Measurements from ENCODE around the gene ITPR2. TPM values are rescaled to one million over a fixed set of nuclear protein-coding genes. Genes with fewer than 3 reads are reported as not detected.
A peak's percentile ranks its signal among the peaks of the same experiment; 100 is the strongest.
"Not testable (repeated sequence)": the region's sequence is repeated elsewhere in the genome, so short reads cannot be mapped to it uniquely, and the experiment has no call there.

ITPR2 gene
- total RNA-seq, 1 experiment from 2014 or later: 9.3 TPM

DNA sequence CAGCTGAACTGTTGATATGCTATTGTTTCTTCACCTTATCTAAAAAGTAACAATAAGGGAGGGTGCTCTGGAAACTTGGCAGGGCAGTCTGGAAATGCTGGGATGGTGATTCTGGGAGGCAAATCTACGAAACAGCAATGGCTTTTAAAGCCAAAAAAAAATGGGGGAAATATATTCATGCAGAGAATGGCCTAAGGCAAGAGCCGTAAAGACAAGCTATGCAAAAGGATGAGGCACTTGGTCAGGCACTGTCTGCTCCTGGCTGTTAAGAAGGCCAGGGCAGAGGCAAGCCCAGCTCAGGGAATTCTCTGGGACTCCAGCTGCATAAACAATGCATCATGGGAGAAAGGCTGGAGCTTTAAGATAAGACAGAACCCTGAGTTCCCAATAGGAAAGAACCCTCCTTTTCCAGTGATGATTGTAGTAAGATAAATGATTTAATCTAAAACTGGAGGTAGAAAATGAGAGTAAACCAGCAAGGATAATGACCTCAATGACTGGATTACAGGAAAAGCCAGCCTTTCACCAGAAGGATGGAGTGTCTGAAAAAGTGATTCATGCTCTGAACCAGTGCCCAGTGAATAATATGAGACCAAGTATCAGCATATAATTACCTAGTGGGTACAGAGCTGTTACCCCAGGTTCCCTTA, 46.0 kb downstream of the ITPR2 start:
- peak; percentile 78 for DNase-seq (ENCODE audit: low spot score)

DNA sequence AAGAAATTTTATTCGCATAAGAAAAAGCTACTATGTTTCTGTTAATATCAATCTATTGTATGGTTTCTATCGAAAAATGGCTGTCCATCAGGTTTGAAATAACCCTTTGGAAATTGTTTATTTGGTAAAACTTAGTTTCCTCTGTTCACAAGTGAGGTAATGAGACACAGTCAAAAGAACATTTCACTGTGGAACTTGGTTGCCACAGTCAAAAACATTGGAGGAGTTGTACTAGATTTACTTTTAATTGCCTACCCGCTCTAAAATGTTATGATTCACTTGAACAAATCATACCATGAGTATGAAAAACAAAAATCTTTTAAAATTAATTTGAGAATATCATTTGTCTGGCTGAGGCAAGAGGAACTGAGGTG, 46.5 kb downstream of the ITPR2 start:
- DNase-seq (ENCODE audit: low spot score): no peak

DNA sequence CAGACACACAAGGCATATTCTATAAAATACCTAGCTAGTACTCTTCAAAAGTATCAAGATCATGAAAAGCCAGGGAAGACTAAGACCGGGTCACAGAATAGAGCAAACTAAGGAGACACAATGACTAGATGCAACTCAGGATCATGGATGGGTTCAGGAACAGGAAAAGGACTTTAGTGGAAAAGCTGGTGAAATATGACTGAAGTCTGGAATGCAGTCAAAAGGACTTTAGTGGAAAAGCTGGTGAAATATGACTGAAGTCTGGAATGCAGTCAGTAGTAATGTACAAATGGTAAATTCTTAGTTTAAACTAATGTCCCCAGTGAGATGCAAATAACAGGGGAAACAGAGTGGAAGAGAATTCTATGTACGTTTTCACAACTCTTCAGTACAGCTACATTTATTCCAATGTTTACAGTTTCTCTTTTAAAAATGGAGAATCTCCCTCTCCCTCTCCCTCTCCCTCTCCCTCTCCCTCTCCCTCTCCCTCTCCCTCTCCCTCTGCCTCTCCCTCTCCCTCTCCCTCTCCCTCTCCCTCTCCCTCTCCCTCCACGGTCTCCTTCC, 49.1 kb downstream of the ITPR2 start:
- not testable (repeated sequence) for DNase-seq (ENCODE audit: low spot score)

DNA sequence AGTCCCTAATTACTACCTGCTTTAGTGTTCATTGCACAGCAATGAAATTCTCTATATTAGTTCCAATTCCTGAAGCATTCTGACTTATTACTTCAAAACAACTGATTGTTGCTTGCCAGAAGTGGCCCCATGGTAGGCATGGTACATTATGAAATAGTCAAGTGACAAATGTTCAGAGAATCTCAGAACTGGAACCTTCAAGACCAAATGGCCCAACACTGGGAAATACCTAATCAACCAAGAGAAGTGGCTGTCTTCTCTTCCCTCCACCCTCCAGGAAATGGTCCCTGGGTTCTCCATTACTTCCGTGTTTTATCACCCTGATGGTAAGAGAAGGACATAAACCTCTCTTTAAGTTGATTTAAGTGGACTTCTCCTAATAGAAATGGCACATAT, 49.9 kb downstream of the ITPR2 start:
- DNase-seq (ENCODE audit: low spot score): no peak

DNA sequence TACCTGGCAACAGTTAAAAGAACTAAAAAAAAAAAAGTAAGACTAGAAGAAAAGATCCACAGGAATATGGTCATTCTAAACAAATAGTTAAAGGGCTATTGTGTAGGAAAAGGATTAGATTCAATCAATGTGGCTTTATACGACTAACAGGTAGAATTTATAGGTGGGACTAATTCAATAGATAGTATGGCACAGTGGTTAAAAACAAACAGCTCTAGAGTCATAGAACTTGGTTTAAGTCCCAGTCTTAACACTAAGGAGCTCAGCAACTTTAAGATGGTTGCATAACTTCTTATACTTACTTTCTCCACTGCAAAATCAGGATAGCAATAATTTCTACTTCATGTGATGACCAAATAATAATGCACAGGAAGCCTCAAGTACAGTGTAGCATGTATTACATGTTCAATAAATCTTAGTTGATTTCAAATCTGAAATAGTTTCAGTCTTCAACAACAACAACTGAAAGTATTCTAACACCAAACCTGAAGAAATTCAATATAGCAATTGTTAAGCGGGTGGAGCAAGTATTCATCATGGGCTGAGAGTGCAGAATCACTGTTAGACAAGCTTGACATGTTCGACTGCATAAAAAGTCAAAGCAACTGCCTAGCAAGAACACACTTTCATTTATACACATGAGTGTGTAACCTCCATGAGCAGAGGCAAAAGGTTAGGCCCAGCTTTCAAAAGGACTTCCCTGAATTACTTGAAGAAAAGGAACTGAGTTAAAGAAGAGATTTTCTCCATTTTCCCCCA, 50.4 kb downstream of the ITPR2 start:
- no peak for DNase-seq (ENCODE audit: low spot score)

DNA sequence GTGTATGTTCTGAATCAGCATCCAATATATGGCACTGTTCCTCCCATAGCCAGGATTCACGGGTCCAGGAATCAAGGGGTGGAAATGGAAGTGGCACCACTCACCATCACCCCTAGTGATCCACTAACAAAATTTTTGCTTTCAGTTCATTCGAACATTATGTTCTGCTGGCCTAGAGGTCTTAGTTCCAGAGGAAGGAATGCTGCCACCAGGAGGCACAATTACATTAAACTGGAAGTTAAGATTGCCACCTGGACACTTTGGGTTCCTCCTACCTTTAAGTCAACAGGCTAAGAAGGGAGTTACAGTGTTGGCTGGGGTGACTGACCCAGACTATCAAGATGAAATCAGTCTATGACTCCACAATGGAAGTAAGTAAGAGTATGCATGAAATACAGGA, 52.3 kb downstream of the ITPR2 start:
- DNase-seq (ENCODE audit: low spot score): not testable (repeated sequence)

DNA sequence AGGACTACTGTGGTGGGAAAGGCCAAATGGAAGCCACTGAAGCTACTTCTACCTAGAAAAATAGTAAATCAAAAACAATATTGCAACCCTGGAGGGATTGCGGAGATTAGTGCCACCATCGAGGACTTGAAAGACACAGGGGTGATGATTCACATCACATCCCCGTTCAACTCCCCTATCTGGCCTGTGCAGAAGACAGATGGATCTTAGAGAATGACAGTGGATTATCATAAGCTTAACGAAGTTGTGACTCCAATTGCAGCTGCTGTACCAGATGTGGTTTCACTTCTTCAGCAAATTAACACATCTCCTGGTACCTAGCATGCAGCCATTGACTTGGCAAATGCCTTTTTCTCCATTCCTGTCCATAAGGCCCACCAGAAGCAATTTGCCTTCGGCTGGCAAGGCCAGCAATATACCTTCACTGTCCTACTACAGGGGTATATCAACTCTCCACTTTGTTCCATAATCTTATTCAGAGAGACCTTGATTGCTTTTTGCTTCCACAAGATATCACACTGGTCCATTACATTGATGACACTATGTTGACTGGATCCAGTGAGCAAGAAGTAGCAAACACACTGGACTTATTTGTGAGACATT, 54.7 kb downstream of the ITPR2 start:
- not testable (repeated sequence) for DNase-seq (ENCODE audit: low spot score)

DNA sequence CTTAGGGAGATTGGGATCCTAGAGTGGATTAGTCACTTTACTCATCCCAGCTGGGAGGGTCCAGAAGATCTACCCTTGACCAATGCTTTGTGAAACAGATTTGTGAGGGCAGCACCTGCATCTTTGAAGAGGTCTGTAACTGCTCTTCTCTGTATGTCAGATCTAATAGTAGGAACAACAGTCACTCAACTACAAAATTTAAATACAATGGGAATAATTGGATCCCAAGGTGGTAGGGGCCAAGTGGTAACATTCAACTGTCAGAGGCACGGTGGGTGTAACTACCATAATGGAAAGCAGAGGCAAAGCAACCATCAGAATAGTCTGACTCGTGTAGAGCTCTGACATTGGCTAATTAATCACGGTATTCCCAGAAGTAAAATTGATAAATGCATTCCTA, 55.8 kb downstream of the ITPR2 start:
- DNase-seq (ENCODE audit: low spot score): no peak

DNA sequence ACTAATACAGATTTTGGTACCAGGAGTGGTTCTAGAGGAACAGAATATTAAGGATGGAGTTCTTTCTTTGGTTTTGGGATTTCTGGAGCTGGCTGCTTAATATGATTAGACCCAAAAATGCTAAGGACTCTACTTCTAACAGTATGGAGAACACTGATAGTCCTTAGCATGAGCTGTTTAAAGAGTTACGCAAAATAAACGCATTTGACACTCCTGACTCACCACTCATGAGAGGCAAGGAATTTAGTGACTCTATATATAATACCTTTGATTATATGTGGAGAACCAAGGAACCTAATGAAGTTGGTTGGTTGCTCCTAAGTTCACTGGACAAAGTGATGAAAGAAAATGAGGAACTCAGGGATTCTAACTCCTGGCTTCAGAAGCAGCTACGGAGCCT, 57.0 kb downstream of the ITPR2 start:
- not testable (repeated sequence) for DNase-seq (ENCODE audit: low spot score)

DNA sequence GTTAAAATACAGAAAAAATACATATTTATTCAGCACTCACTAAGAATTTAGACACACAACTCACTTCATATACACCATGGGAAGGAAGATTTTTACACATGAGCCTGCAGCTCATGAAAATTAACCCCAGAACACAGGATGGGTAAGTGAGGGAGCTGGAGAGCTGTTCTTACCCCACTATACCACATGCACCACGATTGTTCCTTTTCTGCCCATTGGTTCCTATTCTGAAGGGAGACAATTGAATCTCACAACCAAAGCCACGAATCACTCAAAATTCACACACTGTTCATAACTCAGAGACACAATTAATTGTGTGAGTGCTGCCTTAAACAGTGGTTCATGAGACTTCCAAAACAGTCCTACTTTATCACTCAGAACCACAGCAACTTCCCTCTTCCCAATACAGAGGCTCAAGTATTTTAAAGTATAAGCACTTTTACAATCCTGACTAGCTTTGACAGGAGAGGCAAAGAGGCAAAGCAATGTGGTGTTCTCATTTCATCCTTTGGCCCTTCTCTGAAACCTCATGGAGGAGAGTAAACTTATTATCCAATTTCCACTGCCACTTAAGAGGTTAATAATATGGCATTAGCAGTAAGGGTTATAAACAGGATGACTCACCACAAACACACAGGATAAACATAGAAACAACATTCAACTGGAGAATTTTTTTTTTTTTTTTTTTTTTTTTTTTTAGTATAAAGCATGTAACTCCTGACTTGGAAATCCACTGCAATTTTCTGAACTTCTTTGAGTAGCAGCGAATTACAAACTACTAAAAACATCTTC, 59.5 kb downstream of the ITPR2 start:
- DNase-seq (ENCODE audit: low spot score): no peak

DNA sequence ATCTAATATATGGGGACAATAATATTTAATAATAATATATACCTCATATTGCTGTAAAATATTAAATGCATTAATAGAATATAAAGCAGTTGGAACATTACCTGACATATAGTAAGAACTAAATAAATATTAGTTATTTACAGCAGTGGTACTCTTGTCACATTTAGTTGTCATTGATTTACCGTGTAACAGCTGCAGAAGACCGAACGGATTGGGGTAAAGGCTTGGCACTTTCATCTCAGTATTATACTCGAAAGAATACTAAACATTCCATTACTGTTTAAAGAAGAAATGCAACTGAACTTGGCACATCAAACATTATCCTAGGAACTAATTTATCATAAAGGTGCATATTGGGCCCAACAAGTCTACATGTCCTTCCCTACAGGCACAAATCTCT, 61.1 kb downstream of the ITPR2 start:
- DNase-seq (ENCODE audit: low spot score): no peak

DNA sequence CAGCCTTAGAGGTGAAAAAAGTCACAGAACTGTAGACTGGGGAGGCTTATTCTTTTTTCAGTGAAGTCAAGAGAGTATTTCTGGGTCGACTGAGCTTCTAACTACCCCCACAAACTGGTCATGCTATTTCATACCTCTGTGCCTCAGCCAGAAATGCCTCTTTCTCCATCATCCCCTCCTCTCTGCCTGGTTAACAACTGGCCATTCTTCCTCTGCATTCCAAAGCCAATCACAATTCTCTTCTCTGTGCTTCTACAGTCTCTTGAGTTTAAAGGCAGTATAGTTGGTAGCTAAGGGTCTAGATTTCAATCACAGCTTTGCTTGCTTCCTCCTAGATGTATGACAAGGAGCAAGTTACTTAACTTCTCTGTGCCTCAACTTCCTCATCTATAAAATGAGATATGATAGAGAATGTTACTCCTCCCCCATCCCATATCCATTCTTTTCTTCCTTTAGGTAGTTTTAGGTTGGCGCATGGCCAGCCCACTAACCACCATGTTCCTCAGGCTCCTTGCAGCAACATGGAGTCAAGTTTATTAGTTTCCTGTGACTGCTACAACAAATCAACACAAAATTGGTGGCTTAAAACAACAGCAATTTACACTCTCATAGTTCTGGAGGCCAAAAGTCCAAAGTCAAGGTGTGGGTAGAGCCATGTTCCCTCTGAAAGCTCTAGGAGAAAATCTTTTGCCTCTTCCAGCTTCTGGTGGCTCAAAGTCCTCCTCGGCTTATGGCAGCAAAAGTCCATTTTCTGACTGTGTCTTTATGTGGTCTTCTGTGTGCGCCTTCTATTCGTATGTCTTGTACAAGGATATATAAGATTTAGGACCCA, 62.5 kb downstream of the ITPR2 start:
- no peak for DNase-seq (ENCODE audit: low spot score)

DNA sequence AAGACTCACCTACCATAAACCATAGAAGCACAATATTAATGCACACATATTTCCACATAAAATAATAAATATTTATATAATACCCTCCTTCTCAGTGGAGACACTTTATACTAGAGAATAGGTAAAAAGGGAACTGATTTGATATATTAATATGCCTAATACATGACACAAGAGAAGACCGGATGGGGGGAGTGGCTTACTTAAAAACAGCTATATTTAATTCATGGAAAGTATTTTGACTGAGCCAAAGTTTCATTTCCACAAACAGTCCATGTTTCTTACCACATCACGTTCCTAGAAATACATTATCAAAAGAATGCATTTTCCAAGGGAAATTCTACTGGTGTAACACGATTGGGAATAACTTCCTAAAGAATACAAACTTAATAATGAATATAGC, 63.4 kb downstream of the ITPR2 start:
- no peak for DNase-seq (ENCODE audit: low spot score)

DNA sequence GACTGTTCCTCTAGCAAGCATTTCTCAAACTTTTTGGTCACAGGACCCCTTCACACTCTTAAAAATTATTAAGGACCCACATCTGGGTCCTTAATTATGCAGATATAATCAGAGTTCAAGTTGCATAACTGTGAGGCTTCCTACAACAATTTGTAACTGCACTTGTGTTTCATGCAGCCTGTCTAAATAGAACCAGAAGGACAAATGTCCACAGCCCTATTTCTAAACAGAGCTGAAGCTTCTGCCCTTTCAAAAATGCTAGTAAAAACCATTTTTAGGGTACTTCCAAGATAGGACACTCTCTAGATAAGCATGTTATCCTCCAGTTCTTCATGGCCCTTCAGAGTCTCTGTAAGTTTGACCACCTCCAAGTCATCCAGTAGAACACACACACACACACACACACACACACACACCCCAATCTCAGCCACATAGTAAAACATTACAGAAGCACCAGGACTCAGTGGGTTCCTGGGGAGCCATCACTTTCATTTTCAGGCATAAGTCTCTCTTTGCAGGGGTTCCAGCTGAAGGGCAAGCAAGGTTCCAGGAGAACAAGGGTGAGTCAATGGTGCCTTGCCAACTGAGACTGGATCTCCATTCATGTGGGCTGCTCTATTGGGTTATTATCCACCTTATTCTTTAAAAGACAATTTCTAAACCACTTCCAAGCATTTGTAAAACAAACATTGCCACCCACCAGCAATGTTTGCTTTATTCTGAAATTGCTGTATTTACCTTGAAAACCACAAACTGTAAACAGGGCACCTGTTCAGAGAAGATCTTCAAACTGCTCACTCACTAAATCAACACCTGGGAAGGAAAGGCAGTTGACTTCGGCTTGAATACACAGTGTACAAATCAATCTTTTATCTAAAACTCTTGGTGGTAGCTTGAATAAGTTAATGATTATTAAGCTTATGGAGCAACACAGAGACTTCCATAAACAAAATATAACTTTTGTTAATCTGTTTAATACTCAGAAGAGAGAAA, 64.1 kb downstream of the ITPR2 start:
- no peak for DNase-seq (ENCODE audit: low spot score)

DNA sequence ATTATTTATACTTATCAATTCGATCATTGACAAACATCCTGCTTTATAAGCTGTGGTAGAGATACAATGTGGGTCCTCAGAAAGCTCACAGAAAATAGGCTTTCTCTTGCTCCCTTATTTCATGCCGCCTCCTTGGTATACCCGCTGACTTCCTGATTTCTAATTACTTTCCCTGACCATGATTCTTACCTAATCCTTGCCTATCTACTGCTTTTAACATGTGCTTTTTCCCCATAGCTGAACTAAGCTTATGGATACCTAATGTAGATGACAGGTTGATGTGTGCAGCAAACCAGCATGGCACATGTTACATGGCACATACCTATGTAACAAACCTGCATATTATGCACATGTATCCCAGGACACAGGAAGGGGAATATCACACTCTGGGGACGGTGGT, 65.1 kb downstream of the ITPR2 start:
- no peak for DNase-seq (ENCODE audit: low spot score)

DNA sequence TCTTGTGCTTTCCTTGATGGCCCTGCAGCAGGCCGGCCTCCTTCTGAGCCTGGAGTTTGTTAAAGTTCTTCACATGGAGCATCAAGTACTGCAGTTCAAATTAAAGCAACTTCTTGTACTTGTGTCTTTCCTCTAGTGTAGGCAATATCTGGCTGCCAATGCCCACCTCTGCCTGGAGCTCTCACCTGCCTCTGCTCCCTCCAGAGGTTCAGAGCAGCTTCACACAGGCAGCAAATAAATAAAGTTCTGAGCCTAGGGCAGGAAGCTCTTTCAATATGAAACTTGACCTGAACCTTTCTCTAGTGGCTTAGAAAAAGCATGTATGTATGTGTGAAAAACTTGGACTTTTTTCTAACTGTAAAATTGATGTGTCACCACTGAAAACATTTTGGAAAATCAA, 65.9 kb downstream of the ITPR2 start:
- no peak for DNase-seq (ENCODE audit: low spot score)

DNA sequence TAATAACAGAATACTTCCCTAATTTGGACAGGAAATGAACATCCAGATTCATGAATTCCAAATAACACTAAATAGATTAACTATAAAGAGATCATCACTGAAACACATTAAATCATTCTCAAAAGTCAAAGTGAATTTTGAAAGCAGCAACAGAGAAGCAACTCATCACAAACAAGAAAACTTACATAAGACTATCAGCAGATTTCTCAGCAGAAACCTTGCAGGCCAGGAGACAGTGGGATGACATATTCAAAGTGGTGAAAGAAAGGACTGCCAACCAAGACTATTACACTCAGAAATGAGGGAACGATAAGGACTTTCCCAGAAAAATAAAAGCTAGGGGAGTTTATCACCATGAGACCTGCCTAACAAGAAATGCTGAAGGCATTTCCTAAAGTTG, 70.8 kb downstream of the ITPR2 start:
- DNase-seq (ENCODE audit: low spot score): no peak

DNA sequence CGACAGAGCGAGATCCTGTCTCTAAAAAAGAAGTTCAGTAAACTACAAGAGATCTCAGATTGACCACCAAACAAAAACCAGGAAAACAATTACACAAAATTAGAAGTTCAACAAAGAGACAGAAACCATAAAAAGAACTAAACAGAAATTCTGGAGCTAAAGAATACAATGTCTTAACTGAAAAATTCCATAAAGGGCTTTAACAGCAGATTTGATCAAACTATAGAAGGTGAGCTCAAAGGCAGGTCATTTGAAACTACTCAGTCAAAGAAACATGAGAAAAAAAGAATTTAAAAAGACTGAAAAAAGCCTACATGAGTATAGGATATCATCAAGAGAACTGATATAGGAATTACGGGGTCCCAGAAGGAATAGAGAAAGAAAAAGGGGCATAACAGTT, 71.2 kb downstream of the ITPR2 start:
- DNase-seq (ENCODE audit: low spot score): no peak

DNA sequence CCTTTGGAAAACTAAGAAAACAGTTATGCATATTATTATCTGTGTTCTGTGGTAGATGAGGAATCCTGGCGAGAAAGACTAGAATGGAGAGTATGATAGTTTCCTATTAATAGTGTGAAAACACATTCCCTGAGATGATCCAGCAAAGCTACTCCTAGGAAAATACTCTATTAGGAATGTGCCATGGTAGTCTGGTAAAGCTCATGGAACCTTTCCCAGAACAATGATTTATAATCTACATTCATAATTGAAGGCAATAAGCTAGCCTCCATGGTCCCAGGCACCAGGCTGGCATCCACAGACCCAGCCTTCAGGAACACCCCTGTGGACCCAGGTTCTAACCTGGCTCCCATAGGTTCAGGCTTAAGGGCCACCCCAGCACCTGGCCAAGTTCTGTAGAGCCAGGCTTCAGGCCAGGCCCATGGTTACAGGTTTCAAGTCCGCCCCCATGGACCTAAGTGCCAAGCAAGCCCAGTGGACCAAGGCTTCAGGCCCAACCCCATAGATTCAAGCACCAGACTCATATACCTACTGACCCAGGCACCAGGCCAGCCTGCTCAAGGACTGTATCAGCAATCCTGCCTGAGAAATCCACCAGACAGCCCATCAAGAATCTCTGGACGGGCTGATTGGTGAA, 72.2 kb downstream of the ITPR2 start:
- DNase-seq (ENCODE audit: low spot score): no peak

All from H4 (cell line).